ENCODE measurements around the gene GAL3ST1.
A peak's percentile ranks its signal among the peaks of the same experiment; 100 is the strongest.
"Not testable (repeated sequence)": the region's sequence is repeated elsewhere in the genome, so short reads cannot be mapped to it uniquely, and the experiment has no call there.

Gene GAL3ST1

DNA sequence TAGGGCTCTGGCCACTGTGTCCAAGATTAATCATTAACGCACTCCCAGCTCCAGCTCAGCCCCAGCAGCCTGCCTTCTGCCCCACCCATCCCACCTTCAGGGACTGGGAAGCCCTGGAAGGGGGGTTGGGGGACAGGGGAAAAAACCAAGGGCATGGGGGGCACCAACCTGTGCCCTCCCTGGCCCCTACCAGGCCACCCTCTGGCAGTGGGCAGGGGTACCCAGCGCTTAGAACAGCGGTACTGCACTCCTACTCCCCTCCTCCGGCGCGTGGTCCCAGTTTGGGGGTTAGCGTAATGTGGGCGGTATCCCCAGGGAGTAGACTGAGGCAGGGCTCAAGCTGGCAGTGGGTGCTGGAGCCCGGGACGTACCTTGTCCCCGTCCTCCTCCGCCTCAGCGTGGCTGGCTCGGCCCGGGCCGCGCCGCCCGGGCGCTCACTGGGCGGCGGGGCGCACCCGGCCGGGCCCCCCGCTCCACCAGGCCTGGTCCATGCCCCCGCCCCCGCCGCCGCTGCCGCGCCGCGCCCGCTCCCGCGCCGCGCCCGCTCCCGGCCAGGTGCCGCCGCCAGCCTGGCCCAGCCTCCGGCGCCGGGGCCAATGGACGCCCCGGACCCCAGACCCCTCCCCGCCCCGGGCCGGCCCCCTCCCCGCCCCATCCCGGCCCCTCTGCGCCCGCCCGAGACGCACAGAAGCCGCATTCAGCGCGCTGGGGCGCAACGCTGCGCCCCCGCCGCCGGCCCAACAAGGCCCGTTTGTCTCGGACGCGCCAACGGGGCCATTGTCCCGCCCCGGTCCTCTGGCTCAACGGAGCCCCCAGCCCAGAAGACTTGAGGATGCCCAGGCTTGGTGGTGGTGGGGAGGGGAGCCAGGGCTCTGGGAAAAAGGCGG lies at the start of gene GAL3ST1:
Gene GAL3ST1 (minus strand): TSS at position 571 of the 887 bp plus-strand sequence. CDS start 17,273 bp downstream, outside the sequence.
- no peak for DNase-seq (ENCODE audit: low read depth)

GRCh38 chr22:30619909-30620308 lies 45.4 kb upstream of the GAL3ST1 start:
- DNase-seq (ENCODE audit: low read depth) = not testable (repeated sequence)

DNA sequence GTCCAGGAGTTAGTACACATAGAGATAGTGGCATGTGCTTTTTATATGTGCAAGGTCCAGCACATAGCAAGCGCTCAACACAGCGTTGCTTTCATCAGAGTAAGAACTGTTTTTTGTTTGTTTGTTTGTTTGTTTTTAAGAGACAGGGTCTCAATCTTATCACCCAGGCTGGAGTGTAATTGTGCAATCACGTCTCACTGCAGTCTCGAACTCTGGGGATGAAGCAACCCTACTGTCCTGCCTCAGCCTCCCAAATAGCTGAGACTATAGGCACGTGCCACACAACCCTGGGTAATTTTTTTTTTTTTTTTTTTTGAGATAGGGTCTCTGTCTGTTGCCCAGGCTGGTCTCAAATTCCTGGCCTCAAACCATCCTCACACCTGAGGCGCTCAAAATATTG lies 43.4 kb upstream of the GAL3ST1 start:
- no peak for DNase-seq (ENCODE audit: low read depth)

DNA sequence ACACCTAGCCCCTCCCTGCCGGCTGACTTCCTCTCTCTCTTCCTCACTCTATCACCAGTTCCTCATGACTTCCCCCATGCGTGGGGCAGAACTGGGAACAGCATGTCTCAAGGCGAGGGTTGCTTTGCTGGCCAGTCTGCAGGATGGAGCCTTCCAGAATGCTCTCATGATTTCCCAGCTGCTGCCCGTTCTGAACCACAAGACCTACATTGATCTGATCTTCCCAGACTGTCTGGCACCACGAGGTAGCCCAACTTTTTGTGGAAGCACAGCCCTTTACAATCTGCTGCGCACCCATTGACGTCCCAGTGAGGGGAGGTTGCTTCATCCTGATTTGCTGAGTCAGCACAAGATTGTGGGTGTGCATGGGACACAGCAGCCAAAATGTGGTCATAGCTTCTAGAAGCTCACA lies 41.1 kb upstream of the GAL3ST1 start:
- no peak for DNase-seq (ENCODE audit: low read depth)

- DNase-seq (ENCODE audit: low read depth) = no peak
These were observed 40.4 kb upstream of the GAL3ST1 start for GRCh38 chr22:30614879-30615278.

DNA sequence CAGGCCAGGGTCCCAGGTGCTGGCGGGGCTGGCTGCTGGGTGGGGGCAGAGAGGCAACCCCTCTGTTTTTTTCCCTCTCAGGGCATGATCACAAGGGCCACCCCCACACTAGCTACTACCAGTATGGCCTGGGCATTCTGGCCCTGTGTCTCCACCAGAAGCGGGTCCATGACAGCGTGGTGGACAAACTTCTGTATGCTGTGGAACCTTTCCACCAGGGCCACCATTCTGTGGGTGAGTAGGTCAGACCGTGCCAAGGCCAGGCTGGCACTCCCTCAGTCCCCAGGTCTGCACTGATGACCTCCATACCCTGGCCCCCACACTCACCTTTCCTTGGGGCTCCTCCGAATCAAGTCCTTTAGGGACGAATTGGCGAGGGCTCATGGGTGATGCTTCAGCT lies 39.8 kb upstream of the GAL3ST1 start:
- no peak for DNase-seq (ENCODE audit: low read depth)

- DNase-seq (ENCODE audit: low read depth) = no peak
These were observed 38.3 kb upstream of the GAL3ST1 start for GRCh38 chr22:30612789-30613188.

- DNase-seq (ENCODE audit: low read depth) = no peak
These were observed 36.7 kb upstream of the GAL3ST1 start for GRCh38 chr22:30611197-30611596.

DNA sequence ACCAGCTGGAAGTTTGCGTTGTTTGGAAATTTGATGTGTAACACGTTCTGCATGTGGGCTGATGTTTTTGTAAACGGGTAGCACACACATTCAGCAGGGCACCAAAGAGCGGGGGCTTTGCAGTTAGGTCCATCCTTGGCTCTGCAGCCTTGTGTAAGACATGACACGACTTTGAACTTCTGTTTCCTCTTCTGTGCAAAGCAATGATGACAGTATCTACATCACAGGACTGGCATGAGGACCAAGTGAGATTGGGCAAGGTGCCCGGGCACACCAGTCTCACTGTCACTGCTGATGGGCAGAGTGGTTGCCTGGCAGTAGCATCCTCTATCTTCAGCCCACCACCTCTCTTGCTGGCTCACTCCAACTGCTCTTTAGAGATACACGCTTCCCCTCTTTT lies 35.8 kb upstream of the GAL3ST1 start:
- DNase-seq (ENCODE audit: low read depth) = no peak

GRCh38 chr22:30609260-30610185 lies 35.1 kb upstream of the GAL3ST1 start:
- no peak for DNase-seq (ENCODE audit: low read depth)

GRCh38 chr22:30607939-30608338 lies 33.5 kb upstream of the GAL3ST1 start:
- no peak for DNase-seq (ENCODE audit: low read depth)

DNA sequence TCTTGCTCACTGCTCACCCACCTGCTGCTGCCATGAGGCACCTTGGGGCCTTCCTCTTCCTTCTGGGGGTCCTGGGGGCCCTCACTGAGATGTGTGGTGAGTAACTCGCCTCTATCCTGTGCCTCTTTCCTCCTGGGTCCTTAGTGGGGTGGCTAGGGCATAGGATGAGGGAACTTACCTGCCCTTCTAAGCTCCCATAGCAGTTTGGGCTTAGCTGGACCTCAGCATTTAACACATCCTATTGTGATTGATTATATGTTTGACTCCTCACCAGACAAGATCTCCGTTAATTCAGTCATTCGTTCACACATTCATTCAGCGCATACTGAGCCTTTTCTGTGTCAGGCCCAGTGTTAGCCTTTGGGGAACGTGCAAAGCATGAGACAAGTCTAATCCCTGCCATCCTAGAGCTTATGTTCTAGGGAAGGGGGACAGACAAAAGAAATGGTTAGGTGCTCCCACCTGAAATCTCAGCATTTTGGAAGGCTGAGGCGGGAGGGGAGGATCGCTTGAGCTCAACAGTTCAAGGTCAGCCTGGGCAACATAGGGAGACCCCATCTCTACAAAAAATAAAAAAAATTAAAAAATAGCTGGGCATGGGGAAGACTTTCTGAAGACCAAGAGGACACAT lies 33.0 kb upstream of the GAL3ST1 start:
- no peak for DNase-seq (ENCODE audit: low read depth)

- no peak for DNase-seq (ENCODE audit: low read depth)
These were observed 32.2 kb upstream of the GAL3ST1 start, which contains the start of gene TCN2 for GRCh38 chr22:30606455-30607299. TSS of gene TCN2 (plus strand) at chr22:30607174. CDS start at chr22:30607332, 158 bp downstream.

DNA sequence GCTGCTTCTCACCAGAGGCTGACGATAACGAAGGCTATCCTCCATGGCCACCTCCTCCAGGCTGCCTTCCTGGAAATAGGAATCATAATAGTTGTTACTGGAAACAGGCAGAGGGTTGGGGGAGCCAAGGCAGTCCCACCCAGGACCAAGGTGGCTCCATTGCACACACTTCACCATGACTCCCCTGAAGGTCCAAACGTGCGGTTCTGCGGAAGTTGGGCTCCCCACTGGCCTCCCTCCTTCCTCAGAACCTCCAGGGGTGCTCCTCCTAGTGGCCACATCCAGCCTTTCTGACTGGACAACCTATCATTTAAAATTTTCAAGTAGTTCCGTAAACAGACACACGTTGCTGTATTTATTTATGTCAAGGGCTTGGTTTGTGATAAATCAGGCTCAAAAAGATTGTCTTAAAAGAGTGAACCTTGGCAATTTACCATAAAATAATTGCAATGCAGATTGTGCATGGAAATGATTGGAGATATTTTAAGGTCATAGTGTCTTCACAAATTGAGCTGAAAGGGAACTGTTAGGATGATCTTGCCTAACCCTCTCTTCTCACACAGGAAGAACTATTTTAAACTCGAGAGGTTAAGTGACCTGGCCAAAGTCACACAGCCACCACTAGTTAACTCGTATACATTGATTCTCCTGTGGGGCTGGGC lies 31.1 kb upstream of the GAL3ST1 start:
- peak; percentile 23 for DNase-seq (ENCODE audit: low read depth)

DNA sequence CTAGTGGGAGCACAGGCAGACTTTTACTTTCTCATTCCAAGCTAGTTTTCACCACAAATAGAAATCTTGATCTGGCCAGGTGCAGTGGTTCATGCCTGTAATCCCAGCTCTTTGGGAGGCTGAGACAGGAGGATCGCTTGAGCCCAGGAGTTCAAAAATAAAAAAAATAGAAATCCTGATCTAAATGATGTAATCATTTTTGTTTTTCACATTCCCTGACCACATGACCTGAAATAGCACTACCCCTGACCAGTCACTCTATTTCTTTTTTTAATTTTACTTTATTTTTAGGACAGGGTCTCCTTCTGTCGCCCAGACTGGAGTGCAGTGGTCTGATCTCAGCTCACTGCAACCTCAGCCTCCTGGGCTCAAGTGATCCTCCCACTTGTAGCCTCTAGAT lies 30.3 kb upstream of the GAL3ST1 start:
- DNase-seq (ENCODE audit: low read depth) = no peak

GRCh38 chr22:30603801-30604200 lies 29.3 kb upstream of the GAL3ST1 start:
- DNase-seq (ENCODE audit: low read depth) = no peak

DNA sequence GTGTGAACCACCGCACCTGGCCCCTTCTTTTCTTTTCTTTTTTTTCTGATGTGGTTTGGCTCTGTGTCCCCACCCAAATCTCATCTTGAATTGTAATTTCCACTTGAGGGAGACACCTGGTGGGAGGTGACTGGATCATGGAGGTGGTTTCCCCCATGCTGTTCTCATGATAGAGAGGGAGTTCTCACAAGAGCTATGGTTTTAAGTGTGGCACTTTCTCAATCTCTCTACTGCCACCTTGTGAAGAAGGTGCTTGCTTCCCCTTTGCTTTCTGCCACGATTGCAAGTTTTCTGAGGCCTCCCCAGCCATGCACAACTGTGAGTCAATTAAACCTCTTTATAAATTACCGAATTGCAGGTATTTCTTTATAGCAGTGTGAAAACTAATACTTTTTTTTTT lies 27.6 kb upstream of the GAL3ST1 start:
- DNase-seq (ENCODE audit: low read depth) = no peak

- no peak for DNase-seq (ENCODE audit: low read depth)
These were observed 27.0 kb upstream of the GAL3ST1 start for GRCh38 chr22:30601464-30601863.

DNA sequence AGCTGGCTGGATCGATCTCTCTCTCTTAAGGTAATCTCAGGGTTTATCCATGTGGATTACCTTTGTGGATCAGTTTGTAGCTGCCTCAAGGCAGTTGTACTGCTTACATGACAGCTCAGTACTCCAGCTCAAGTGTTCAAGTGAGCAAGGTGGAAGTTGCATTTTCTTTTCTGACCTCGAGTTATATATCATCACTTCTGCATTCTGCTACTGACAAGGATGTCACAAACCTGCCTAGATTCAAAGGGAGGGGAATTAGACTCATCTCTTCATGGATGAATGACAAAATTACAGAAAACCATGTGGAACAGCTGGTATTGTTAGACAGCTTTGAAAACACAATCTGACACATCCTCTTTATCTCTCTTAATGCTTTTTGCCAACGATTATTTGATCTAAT lies 26.5 kb upstream of the GAL3ST1 start:
- no peak for DNase-seq (ENCODE audit: low read depth)

DNA sequence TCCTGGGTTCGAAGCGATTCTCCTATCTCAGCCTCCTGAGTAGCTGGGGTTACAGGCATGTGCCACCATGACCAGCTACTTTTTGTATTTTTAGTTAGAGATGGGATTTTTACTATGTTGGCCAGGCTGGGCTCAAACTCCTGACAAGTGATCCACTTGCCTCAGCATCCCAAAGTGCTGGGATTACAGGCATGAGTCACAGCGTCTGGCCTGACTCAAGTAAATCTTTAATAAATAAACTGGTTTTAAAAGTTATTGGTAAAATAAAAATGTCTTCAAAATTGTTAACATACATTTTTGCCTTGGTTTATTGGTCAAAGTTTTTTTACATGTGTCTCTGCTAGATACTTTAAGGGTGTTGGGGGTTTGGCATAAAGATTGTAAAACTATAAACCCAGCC lies 24.5 kb upstream of the GAL3ST1 start:
- no peak for DNase-seq (ENCODE audit: low read depth)

DNA sequence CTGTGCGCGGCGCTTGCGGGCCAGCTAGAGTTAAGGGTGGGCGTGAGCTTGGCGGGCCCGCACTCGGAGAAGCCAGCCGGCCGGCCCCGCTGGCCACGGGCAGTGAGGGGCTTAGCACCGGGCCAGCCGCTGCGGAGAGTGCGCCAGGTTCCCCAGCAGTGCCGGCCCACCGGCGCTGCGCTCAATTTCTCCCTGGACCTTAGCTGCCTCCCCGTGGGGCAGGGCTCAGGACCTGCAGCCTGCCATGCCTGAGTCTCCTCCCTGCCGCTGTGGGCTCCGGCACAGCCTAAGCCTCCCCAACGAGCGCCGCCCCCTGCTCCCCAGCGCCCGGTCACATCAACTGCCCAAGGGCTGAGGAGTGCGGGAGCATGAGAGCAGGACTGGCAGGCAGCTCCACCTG lies 22.4 kb upstream of the GAL3ST1 start:
- no peak for DNase-seq (ENCODE audit: low read depth)

Measured in stimulated activated CD8-positive, alpha-beta memory T cell treated with anti-CD3 and anti-CD28 coated beads, Interleukin-15, amount 100 ng/mL, for 1 hour (primary cell).